ENCODE results near the gene CACNA1E.

DNA sequence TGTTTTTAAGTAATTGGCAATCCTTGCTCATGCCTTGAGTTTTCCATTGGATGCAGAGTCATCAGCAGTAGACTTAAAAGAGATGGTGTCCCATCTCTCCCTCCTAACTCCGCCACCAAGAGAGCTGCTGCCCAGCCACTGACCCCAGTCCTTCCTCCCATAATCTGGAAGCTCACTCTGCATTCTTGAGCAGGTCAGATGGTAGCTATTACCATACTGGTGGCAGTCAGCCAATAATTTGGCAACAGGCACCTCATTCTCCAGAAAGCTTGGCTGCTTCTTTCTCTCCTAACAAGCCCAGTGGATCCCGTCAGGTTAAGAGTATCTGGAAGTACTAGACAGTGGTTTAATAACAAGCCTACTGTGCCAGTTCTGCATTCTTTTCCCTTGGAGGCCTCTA lies 306.1 kb downstream of the CACNA1E start:
- TF ChIP-seq, protein P1, sequence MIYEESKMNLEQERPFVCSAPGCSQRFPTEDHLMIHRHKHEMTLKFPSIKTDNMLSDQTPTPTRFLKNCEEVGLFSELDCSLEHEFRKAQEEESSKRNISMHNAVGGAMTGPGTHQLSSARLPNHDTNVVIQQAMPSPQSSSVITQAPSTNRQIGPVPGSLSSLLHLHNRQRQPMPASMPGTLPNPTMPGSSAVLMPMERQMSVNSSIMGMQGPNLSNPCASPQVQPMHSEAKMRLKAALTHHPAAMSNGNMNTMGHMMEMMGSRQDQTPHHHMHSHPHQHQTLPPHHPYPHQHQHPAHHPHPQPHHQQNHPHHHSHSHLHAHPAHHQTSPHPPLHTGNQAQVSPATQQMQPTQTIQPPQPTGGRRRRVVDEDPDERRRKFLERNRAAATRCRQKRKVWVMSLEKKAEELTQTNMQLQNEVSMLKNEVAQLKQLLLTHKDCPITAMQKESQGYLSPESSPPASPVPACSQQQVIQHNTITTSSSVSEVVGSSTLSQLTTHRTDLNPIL (CRISPR knock-in tag; IDR thresholded peaks at IDR 0.05; ENCODE audit: low read depth): no peak
- no peak for TF ChIP-seq ZNF8 (CRISPR knock-in tag; IDR thresholded peaks at IDR 0.05)
- no peak for TF ChIP-seq RARB (CRISPR knock-in tag; IDR thresholded peaks at IDR 0.05)
- TF ChIP-seq ZFP3 (CRISPR knock-in tag; IDR thresholded peaks at IDR 0.05): no peak
- no peak for TF ChIP-seq ISL1 (CRISPR knock-in tag; IDR thresholded peaks at IDR 0.05)

All from SK-N-SH treated with all-trans-retinoic acid at 6 μM for 48 hours (cell line).